IMR-90 (cell line): Measurements from ENCODE around the gene UGT1A1. TPM values are rescaled to one million over a fixed set of nuclear protein-coding genes. Genes with fewer than 3 reads are reported as not detected.

Experiments
- ATAC-seq: fragments of 200-7000 bp; cut with Tn5 transposase; 2 replicates; pipeline ENCODE4 v1.9.1; 2020; ENCODE audit warnings: low read depth, mild to moderate bottlenecking, moderate library complexity
- BruUV-seq: library from RNA; stranded (reverse); fragments of 400-500 nt; replicated peaks from 2 replicates; lab custom pipeline; 2021; lab: Mats Ljungman, UMichigan
- CTCF ChIA-PET: fragments of 300-600 bp; formaldehyde crosslinking; extraction: SDS; loops from one replicate; lab custom pipeline; 2021; ENCODE audit warnings: antibody characterized with exemption; lab: Yijun Ruan, JAX
- POLR2A ChIA-PET: fragments of 300-600 bp; sonication (Branson Sonifier 250); formaldehyde crosslinking; loops from one replicate; lab custom pipeline; 2022; ENCODE audit warnings: antibody characterized with exemption; ENCODE audit not compliant: unreplicated experiment; lab: Charles Lee
- DNase-seq: peaks from one replicate; pipeline ENCODE4 v3.0.0; 2013
- H2AFZ ChIP-seq: replicated peaks from 2 replicates; pipeline ENCODE3; 2013; ENCODE audit warnings: low read length, mild to moderate bottlenecking; ENCODE audit not compliant: poor library complexity
- H2AK5ac ChIP-seq: 2 replicates; pipeline ENCODE4 v1.6.1; 2013; ENCODE audit warnings: low read depth, low read length, inconsistent platforms
- H2AK9ac ChIP-seq: replicated peaks from 2 replicates; pipeline ENCODE3; 2013; ENCODE audit warnings: mild to moderate bottlenecking, low read depth, low read length, moderate library complexity; ENCODE audit not compliant: poor library complexity
- H2BK120ac ChIP-seq: 2 replicates; pipeline ENCODE4 v1.6.1; 2013; ENCODE audit warnings: low read depth, low read length, inconsistent platforms
- H2BK15ac ChIP-seq: 3 replicates; pipeline ENCODE4 v1.6.1; 2013; ENCODE audit warnings: low read depth, low read length, inconsistent platforms
- H2BK20ac ChIP-seq: 2 replicates; pipeline ENCODE4 v1.6.1; 2013; ENCODE audit warnings: low read depth, mild to moderate bottlenecking, inconsistent platforms, low read length, moderate library complexity
- H2BK5ac ChIP-seq: 2 replicates; pipeline ENCODE4 v1.6.1; 2013; ENCODE audit warnings: mild to moderate bottlenecking, low read depth, low read length, inconsistent platforms; ENCODE audit not compliant: poor library complexity, severe bottlenecking
- H3K14ac ChIP-seq: replicated peaks from 2 replicates; pipeline ENCODE4 v1.6.1; 2013; ENCODE audit warnings: low read depth, low read length, inconsistent platforms
- H3K18ac ChIP-seq: 2 replicates; pipeline ENCODE4 v1.6.1; 2013; ENCODE audit warnings: low read depth, low read length, control low read depth
- H3K23ac ChIP-seq: 2 replicates; pipeline ENCODE4 v1.6.1; 2013; ENCODE audit warnings: low read depth, low read length, inconsistent platforms
- H3K27ac ChIP-seq: 2 replicates; pipeline ENCODE4 v1.5.1; 2013; ENCODE audit warnings: mild to moderate bottlenecking, control low read depth, low read length; ENCODE audit not compliant: insufficient read depth
- H3K27me3 ChIP-seq: 2 replicates; pipeline ENCODE4 v1.6.1; 2013; ENCODE audit warnings: low read length; ENCODE audit not compliant: control insufficient read depth, insufficient read depth
- H3K36me3 ChIP-seq: 2 replicates; pipeline ENCODE4 v1.6.1; 2013; ENCODE audit warnings: low read length, mixed read lengths; ENCODE audit not compliant: control insufficient read depth, insufficient read depth
- H3K4ac ChIP-seq: 2 replicates; pipeline ENCODE4 v1.6.1; 2013; ENCODE audit warnings: low read depth, low read length, inconsistent platforms
- H3K4me1 ChIP-seq: 2 replicates; pipeline ENCODE4 v1.6.1; 2013; ENCODE audit warnings: low read length, mixed read lengths; ENCODE audit not compliant: control insufficient read depth, insufficient read depth
- H3K4me2 ChIP-seq: 2 replicates; pipeline ENCODE4 v1.6.1; 2013; ENCODE audit warnings: low read depth, mild to moderate bottlenecking, control low read depth, low read length, moderate library complexity
- H3K4me3 ChIP-seq: 2 replicates; pipeline ENCODE4 v1.5.1; 2013; ENCODE audit warnings: low read depth, mild to moderate bottlenecking, control low read depth, low read length, moderate library complexity; ENCODE audit not compliant: insufficient read depth
- H3K56ac ChIP-seq: 2 replicates; pipeline ENCODE4 v1.6.1; 2013; ENCODE audit warnings: low read length, inconsistent platforms; ENCODE audit not compliant: insufficient read depth; ENCODE audit errors: extremely low read depth
- H3K79me1 ChIP-seq, 2 experiments: 2 replicates each; pipeline ENCODE4 v1.6.1; 2013; ENCODE audit warnings: low read length in 2 of 2, inconsistent platforms in 1 of 2, low read depth in 1 of 2
- H3K9ac ChIP-seq: 2 replicates; pipeline ENCODE4 v1.6.1; 2013; ENCODE audit warnings: low read depth, low read length, control low read depth
- H3K9me1 ChIP-seq: 2 replicates; pipeline ENCODE4 v1.6.1; 2013; ENCODE audit warnings: low read length, inconsistent platforms; ENCODE audit not compliant: insufficient read depth
- H3K9me3 ChIP-seq: 2 replicates; pipeline ENCODE4 v1.6.1; 2013; ENCODE audit warnings: low read length; ENCODE audit not compliant: control insufficient read depth, insufficient read depth
- H4K20me1 ChIP-seq: 2 replicates; pipeline ENCODE4 v1.6.1; 2013; ENCODE audit warnings: low read length, inconsistent platforms; ENCODE audit not compliant: insufficient read depth
- H4K5ac ChIP-seq: 2 replicates; pipeline ENCODE4 v1.6.1; 2013; ENCODE audit warnings: mild to moderate bottlenecking, low read depth, low read length, control low read depth
- H4K8ac ChIP-seq, 2 experiments: 2 replicates each; pipeline ENCODE4 v1.6.1; 2013; ENCODE audit warnings: low read depth in 2 of 2, low read length in 2 of 2, control low read depth in 1 of 2, inconsistent platforms in 1 of 2
- H4K91ac ChIP-seq: 2 replicates; pipeline ENCODE4 v1.6.1; 2013; ENCODE audit warnings: low read depth, low read length, inconsistent platforms; ENCODE audit not compliant: insufficient read depth
- BHLHE40 ChIP-seq: fragments of 150-350 bp; IDR thresholded peaks from 2 replicates; pipeline ENCODE4 v1.6.1; 2016; ENCODE audit warnings: mild to moderate bottlenecking, low read depth, low read length
- CEBPB ChIP-seq: IDR thresholded peaks from 2 replicates; pipeline ENCODE4 v1.6.1; 2012; ENCODE audit warnings: low read depth, low read length, improper control_type of control experiment
- CHD1 ChIP-seq: IDR thresholded peaks from 2 replicates; pipeline ENCODE4 v1.6.1; 2012; ENCODE audit warnings: low read depth, low read length, improper control_type of control experiment
- FOS ChIP-seq: fragments of 150-350 bp; IDR thresholded peaks from 2 replicates; pipeline ENCODE4 v1.6.1; 2016; ENCODE audit warnings: low read depth, low read length
- MAFK ChIP-seq: IDR thresholded peaks from 2 replicates; pipeline ENCODE4 v1.6.1; 2012; ENCODE audit warnings: low read depth, low read length, improper control_type of control experiment
- MAZ ChIP-seq: IDR thresholded peaks from 2 replicates; pipeline ENCODE4 v1.6.1; 2012; ENCODE audit warnings: low read depth, mild to moderate bottlenecking, low read length, improper control_type of control experiment, moderate library complexity, borderline replicate concordance
- MXI1 ChIP-seq: IDR thresholded peaks from 2 replicates; pipeline ENCODE4 v1.6.1; 2012; ENCODE audit warnings: low read depth, mild to moderate bottlenecking, low read length, moderate library complexity, borderline replicate concordance
- NFE2L2 ChIP-seq: fragments of 150-350 bp; IDR thresholded peaks from 2 replicates; pipeline ENCODE4 v1.6.1; 2016; ENCODE audit warnings: low read depth, mild to moderate bottlenecking, low read length
- POLR2A ChIP-seq: IDR thresholded peaks from 2 replicates; pipeline ENCODE4 v1.6.1; 2012; ENCODE audit warnings: mild to moderate bottlenecking, low read depth, low read length
- RAD21 ChIP-seq: IDR thresholded peaks from 2 replicates; pipeline ENCODE4 v1.6.1; 2012; ENCODE audit warnings: low read length, improper control_type of control experiment
- RCOR1 ChIP-seq: IDR thresholded peaks from 2 replicates; pipeline ENCODE4 v1.6.1; 2012; ENCODE audit warnings: mild to moderate bottlenecking, low read length, improper control_type of control experiment; ENCODE audit not compliant: insufficient replicate concordance
- RFX5 ChIP-seq: IDR thresholded peaks from 2 replicates; pipeline ENCODE4 v1.8.0; 2012; ENCODE audit warnings: low read depth, mild to moderate bottlenecking, low read length, moderate library complexity
- SMC3 ChIP-seq: fragments of 150-350 bp; IDR thresholded peaks from 2 replicates; pipeline ENCODE4 v1.6.1; 2016; ENCODE audit warnings: low read depth, mild to moderate bottlenecking, antibody characterized with exemption, low read length, moderate library complexity
- USF2 ChIP-seq: fragments of 150-350 bp; IDR thresholded peaks from 2 replicates; pipeline ENCODE4 v1.6.1; 2017; ENCODE audit warnings: mild to moderate bottlenecking, antibody characterized with exemption, low read length, low read depth
- WGBS, 2 experiments: methylation state at CpG; one replicate each; pipeline versions ENCODE4 v1.1.5 to v1.1.7; 2013; ENCODE audit warnings: missing lambda C conversion rate in 2 of 2; ENCODE audit not compliant: insufficient read length in 1 of 2; ENCODE audit errors: extremely low coverage in 2 of 2; 5-methylcytosine and 5-hydroxymethylcytosine counted together
- dilution Hi-C: fragments of 300-500 bp; cut with HindIII; formaldehyde crosslinking; loops from one replicate; pipeline ENCODE4 v1.14.3; 2018; ENCODE audit warnings: low sequenced_read_pairs; ENCODE audit not compliant: unreplicated experiment
- in situ Hi-C: fragments of 300-500 bp; cut with MboI; formaldehyde crosslinking; loops from 3 replicates; pipeline ENCODE4 v1.14.3; 2019; ENCODE audit warnings: low sequenced_read_pairs, inconsistent platforms, mixed read lengths
- intact Hi-C: fragments of 100-400 bp; cut with micrococcal nuclease; formaldehyde crosslinking; loops from 2 replicates; pipeline ENCODE4 v1.10.0; 2022
- polyA plus RNA-seq, 3 experiments: library from polyadenylated mRNA; depleted of rRNA; stranded (reverse); fragments of >200 nt; gene quantifications; 2 replicates each; pipeline ENCODE4 v1.2.3, GENCODE V29; 2012; ENCODE audit warnings: low replicate concordance in 1 of 3
- total RNA-seq: library from RNA; depleted of rRNA; stranded (reverse); fragments of >200 nt; gene quantifications from 2 replicates; pipeline ENCODE4 v1.2.3, GENCODE V29; 2012
- TF ChIP-seq, protein P1 (sequence below): conservative IDR thresholded peaks from 2 replicates; pipeline ENCODE4 v1.5.1; 2012; ENCODE audit warnings: mild to moderate bottlenecking, low read depth, low read length, improper control_type of control experiment
- TF ChIP-seq, protein P2 (sequence below): fragments of 150-350 bp; IDR thresholded peaks from 2 replicates; pipeline ENCODE4 v1.6.1; 2016; ENCODE audit warnings: low read depth, mild to moderate bottlenecking, low read length, moderate library complexity, borderline replicate concordance

UGT1A1 gene
- total and polyA plus RNA-seq, 2 of the 4 experiments (the other 2 are of a cell fraction): not detected

GRCh38 chr2:233810385-233810784, 50.3 kb downstream of the UGT1A1 start:
- dilution Hi-C loops (no loop called here), in situ Hi-C loops (no loop called here), intact Hi-C loops (no loop called here)
- no peaks in the 10 kb centered on the region for H3K4me1 ChIP-seq
- H4K8ac ChIP-seq: no peak overlapping the region
- H3K27ac ChIP-seq: no peak overlapping the region
- H3K14ac ChIP-seq: no peak overlapping the region; the same call in 1 of the 2 replicates
- no peak overlapping the region for H2BK120ac ChIP-seq
- no peak overlapping the region for H3K18ac ChIP-seq
- H3K9ac ChIP-seq: no peak overlapping the region
- H2AK5ac ChIP-seq: no peak overlapping the region
- no peak overlapping the region for H2AK9ac ChIP-seq
- H2BK5ac ChIP-seq: no peak overlapping the region
- no peaks in the 10 kb centered on the region for H3K9me1 ChIP-seq
- no peak for ATAC-seq
- no peak overlapping the region for H3K4me2 ChIP-seq
- ChIA-PET CTCF (no interaction called here), POLR2A (no interaction called here)
- no peak overlapping the region for H4K91ac ChIP-seq
- no peaks in the 10 kb centered on the region for H3K79me1 ChIP-seq
- no peak overlapping the region for H2AFZ ChIP-seq
- H3K4ac ChIP-seq: no peak overlapping the region
- DNase-seq: no peak
- H4K20me1 ChIP-seq: no peaks in the 10 kb centered on the region
- BruUV-seq: no TSS peak
- TF ChIP-seq, protein P1, sequence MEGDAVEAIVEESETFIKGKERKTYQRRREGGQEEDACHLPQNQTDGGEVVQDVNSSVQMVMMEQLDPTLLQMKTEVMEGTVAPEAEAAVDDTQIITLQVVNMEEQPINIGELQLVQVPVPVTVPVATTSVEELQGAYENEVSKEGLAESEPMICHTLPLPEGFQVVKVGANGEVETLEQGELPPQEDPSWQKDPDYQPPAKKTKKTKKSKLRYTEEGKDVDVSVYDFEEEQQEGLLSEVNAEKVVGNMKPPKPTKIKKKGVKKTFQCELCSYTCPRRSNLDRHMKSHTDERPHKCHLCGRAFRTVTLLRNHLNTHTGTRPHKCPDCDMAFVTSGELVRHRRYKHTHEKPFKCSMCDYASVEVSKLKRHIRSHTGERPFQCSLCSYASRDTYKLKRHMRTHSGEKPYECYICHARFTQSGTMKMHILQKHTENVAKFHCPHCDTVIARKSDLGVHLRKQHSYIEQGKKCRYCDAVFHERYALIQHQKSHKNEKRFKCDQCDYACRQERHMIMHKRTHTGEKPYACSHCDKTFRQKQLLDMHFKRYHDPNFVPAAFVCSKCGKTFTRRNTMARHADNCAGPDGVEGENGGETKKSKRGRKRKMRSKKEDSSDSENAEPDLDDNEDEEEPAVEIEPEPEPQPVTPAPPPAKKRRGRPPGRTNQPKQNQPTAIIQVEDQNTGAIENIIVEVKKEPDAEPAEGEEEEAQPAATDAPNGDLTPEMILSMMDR: no peak
- TF ChIP-seq RFX5: no peak
- TF ChIP-seq SMC3: no peak
- no peak for TF ChIP-seq RCOR1
- TF ChIP-seq USF2: no peak
- TF ChIP-seq MAZ: no peak
- TF ChIP-seq CHD1: no peak
- no peak for TF ChIP-seq MAFK
- no peak for TF ChIP-seq FOS
- no peak for TF ChIP-seq NFE2L2
- TF ChIP-seq CEBPB: no peak
- no peak for TF ChIP-seq MXI1
- TF ChIP-seq RAD21: no peak
- TF ChIP-seq BHLHE40: no peak
- TF ChIP-seq, protein P2, sequence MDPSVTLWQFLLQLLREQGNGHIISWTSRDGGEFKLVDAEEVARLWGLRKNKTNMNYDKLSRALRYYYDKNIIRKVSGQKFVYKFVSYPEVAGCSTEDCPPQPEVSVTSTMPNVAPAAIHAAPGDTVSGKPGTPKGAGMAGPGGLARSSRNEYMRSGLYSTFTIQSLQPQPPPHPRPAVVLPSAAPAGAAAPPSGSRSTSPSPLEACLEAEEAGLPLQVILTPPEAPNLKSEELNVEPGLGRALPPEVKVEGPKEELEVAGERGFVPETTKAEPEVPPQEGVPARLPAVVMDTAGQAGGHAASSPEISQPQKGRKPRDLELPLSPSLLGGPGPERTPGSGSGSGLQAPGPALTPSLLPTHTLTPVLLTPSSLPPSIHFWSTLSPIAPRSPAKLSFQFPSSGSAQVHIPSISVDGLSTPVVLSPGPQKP: no peak
- no peak for TF ChIP-seq POLR2A
- no peak overlapping the region for H3K4me3 ChIP-seq
- WGBS, 2 experiments: no CpG with 5 or more reads among the region's 6 CpGs
- no peak overlapping the region for H3K56ac ChIP-seq
- H2BK15ac ChIP-seq: no peak overlapping the region
- peaks cover 27% of the 10 kb centered on the region for H3K27me3 ChIP-seq
- H3K36me3 ChIP-seq: no peaks in the 10 kb centered on the region
- H2BK20ac ChIP-seq: no peak overlapping the region
- no peaks in the 10 kb centered on the region for H3K9me3 ChIP-seq
- H3K23ac ChIP-seq: no peak overlapping the region
- no peak overlapping the region for H4K5ac ChIP-seq
